Measurements from ENCODE around the gene UQCRC2. TPM values are rescaled to one million over a fixed set of nuclear protein-coding genes. Genes with fewer than 3 reads are reported as not detected.

Gene UQCRC2
- total RNA-seq, 1 experiment from 2014 or later = 299 TPM

- Histone ChIP-seq H3K4me1 (replicated peaks; ENCODE audit: insufficient read depth) (no peaks in the 10 kb centered on the region), H3K4me3 (no peak overlapping the region), H3K9me2 (ENCODE audit: insufficient read depth) (no peaks in the 10 kb centered on the region), H3F3A (ENCODE audit: insufficient read depth, low read depth) (no peaks in the 10 kb centered on the region), H3K36me3 (ENCODE audit: low read depth) (peaks cover 74% of the 10 kb centered on the region), H3K79me2 (ENCODE audit: low read depth) (no peaks in the 10 kb centered on the region), H2AFZ (no peak overlapping the region), H3K27me3 (ENCODE audit: insufficient read depth, low read depth) (no peaks in the 10 kb centered on the region), H4K20me1 (ENCODE audit: insufficient read depth) (peaks cover 4% of the 10 kb centered on the region; the same call in 1 of the 2 replicates), H3K27ac (no peak overlapping the region), H3K4me2 (no peak overlapping the region), H3K9me3 (ENCODE audit: insufficient read depth, low read depth) (no peaks in the 10 kb centered on the region)
- CTCF ChIA-PET = interaction anchor here (0.6 to 0.9 kb wide), 2 partner anchors 22 to 214 kb away, joined by 5 to 10 read pairs; no protein-coding TSS in a partner anchor
- POLR2A ChIA-PET (ENCODE audit: unreplicated experiment) = no interaction called here
- TF ChIP-seq EZH2 (IDR thresholded peaks at IDR 0.05; ENCODE audit: low read depth) (no peak), CTCF (conservative IDR thresholded peaks at IDR 0.05) (no peak)
- no peak for DNase-seq
- intact Hi-C loops (cut with micrococcal nuclease; ENCODE audit: unreplicated experiment) = no loop called here
- no TSS peak for BruUV-seq (replicated peaks)
These were observed 20.8 kb downstream of the UQCRC2 start for GRCh38 chr16:21973945-21974344.

GRCh38 chr16:21980032-21980431 is 26.9 kb downstream of the UQCRC2 start:
- peaks cover 50% of the 10 kb centered on the region for H3K36me3 ChIP-seq (ENCODE audit: low read depth)
- peaks cover 8% of the 10 kb centered on the region; the same call in 1 of the 2 replicates for H4K20me1 ChIP-seq (ENCODE audit: insufficient read depth)
- H2AFZ ChIP-seq = no peak overlapping the region
- no peaks in the 10 kb centered on the region for H3K27me3 ChIP-seq (ENCODE audit: insufficient read depth, low read depth)
- ChIA-PET POLR2A (ENCODE audit: unreplicated experiment) (interaction anchor here (0.6 kb wide), 1 partner anchor 323 kb away, joined by 5 read pairs; no protein-coding TSS in a partner anchor), CTCF (interaction anchor here (0.5 to 0.6 kb wide), 2 partner anchors 18 to 41 kb away, joined by 3 to 4 read pairs; no protein-coding TSS in a partner anchor)
- no peak overlapping the region for H3K27ac ChIP-seq
- BruUV-seq (replicated peaks) = no TSS peak
- intact Hi-C loops (cut with micrococcal nuclease; ENCODE audit: unreplicated experiment) = no loop called here
- no peaks in the 10 kb centered on the region for H3K79me2 ChIP-seq (ENCODE audit: low read depth)
- no peak overlapping the region for H3K4me3 ChIP-seq
- H3K9me3 ChIP-seq (ENCODE audit: insufficient read depth, low read depth) = no peaks in the 10 kb centered on the region
- H3K4me2 ChIP-seq = no peak overlapping the region
- no peaks in the 10 kb centered on the region for H3K9me2 ChIP-seq (ENCODE audit: insufficient read depth)
- TF ChIP-seq EZH2 (IDR thresholded peaks at IDR 0.05; ENCODE audit: low read depth) = no peak
- no peak for TF ChIP-seq CTCF (conservative IDR thresholded peaks at IDR 0.05)
- 0 out of 2 replicates have a peak, but pooled peaks cover 3% of the 10 kb centered on the region for H3F3A ChIP-seq (ENCODE audit: insufficient read depth, low read depth)
- DNase-seq = no peak
- no peaks in the 10 kb centered on the region for H3K4me1 ChIP-seq (replicated peaks; ENCODE audit: insufficient read depth)

GRCh38 chr16:21982108-21982507 is 28.9 kb downstream of the UQCRC2 start:
- no peak for DNase-seq
- intact Hi-C loops (cut with micrococcal nuclease; ENCODE audit: unreplicated experiment) = no loop called here
- Histone ChIP-seq H3K4me2 (no peak overlapping the region), H3K9me3 (ENCODE audit: insufficient read depth, low read depth) (no peaks in the 10 kb centered on the region), H4K20me1 (ENCODE audit: insufficient read depth) (0 out of 2 replicates have a peak, but pooled peaks cover 8% of the 10 kb centered on the region), H3K9me2 (ENCODE audit: insufficient read depth) (no peaks in the 10 kb centered on the region), H2AFZ (no peak overlapping the region), H3K4me3 (no peak overlapping the region), H3K4me1 (replicated peaks; ENCODE audit: insufficient read depth) (no peaks in the 10 kb centered on the region), H3F3A (ENCODE audit: insufficient read depth, low read depth) (peaks cover 3% of the 10 kb centered on the region; the same call in 1 of the 2 replicates), H3K27ac (no peak overlapping the region), H3K36me3 (ENCODE audit: low read depth) (peaks cover 40% of the 10 kb centered on the region), H3K27me3 (ENCODE audit: insufficient read depth, low read depth) (no peaks in the 10 kb centered on the region), H3K79me2 (ENCODE audit: low read depth) (no peaks in the 10 kb centered on the region)
- CTCF ChIA-PET = no interaction called here
- POLR2A ChIA-PET (ENCODE audit: unreplicated experiment) = no interaction called here
- TF ChIP-seq CTCF (conservative IDR thresholded peaks at IDR 0.05) = no peak
- TF ChIP-seq EZH2 (IDR thresholded peaks at IDR 0.05; ENCODE audit: low read depth) = no peak
- no TSS peak for BruUV-seq (replicated peaks)

Data from PC-9 (cell line).